ENCODE data around the gene HNF1B. TPM values are rescaled to one million over a fixed set of nuclear protein-coding genes. Genes with fewer than 3 reads are reported as not detected.
"Not testable (repeated sequence)": the region's sequence is repeated elsewhere in the genome, so short reads cannot be mapped to it uniquely, and the experiment has no call there.

The HNF1B gene
- total RNA-seq, 1 experiment from 2014 or later: 2.0 TPM

GRCh38 chr17:37786481-37786880 lies 41.6 kb upstream of the HNF1B start:
- Histone ChIP-seq H3K9ac (ENCODE audit: low read length) (no peak overlapping the region), H3K9me2 (replicated peaks; ENCODE audit: low read length) (no peaks in the 10 kb centered on the region), H3K79me2 (ENCODE audit: low read length) (no peaks in the 10 kb centered on the region), H3F3A (ENCODE audit: low read length, unreplicated experiment) (no peaks in the 10 kb centered on the region), H3K36me3 (ENCODE audit: low read depth, low read length) (no peaks in the 10 kb centered on the region), H2AFZ (ENCODE audit: low read length) (no peak overlapping the region), H3K4me2 (ENCODE audit: low read length) (no peak overlapping the region), H3K9me3 (ENCODE audit: low read length) (no peaks in the 10 kb centered on the region), H4K20me1 (ENCODE audit: low read length) (no peaks in the 10 kb centered on the region), H3K27ac (ENCODE audit: low read length) (no peak overlapping the region), H3K4me3 (ENCODE audit: low read length) (no peak overlapping the region), H3K4me1 (ENCODE audit: insufficient read depth, low read length) (no peaks in the 10 kb centered on the region), H3K27me3 (ENCODE audit: low read length) (0 out of 2 replicates have a peak, but pooled peaks cover under 1% of the 10 kb centered on the region)
- ATAC-seq (no peak), DNase-seq (no peak)
- ChIA-PET POLR2A (ENCODE audit: unreplicated experiment) (no interaction called here), CTCF (no interaction called here)
- intact Hi-C loops (cut with micrococcal nuclease): no loop called here
- no TSS peak for BruUV-seq (replicated peaks)
- no peak for TF ChIP-seq EZH2 (IDR thresholded peaks at IDR 0.05; ENCODE audit: low read length, unreplicated experiment)
- no peak for TF ChIP-seq CTCF (conservative IDR thresholded peaks at IDR 0.05; ENCODE audit: low read depth, low read length)
- TF ChIP-seq EZH2phosphoT487 (IDR thresholded peaks at IDR 0.05; ENCODE audit: borderline replicate concordance, low read length): no peak

- H4K20me1 ChIP-seq (ENCODE audit: low read length); H3K9me2 ChIP-seq (replicated peaks; ENCODE audit: low read length); ATAC-seq: not testable (repeated sequence)
Measured at GRCh38 chr17:37782460-37782859, 37.6 kb upstream of the HNF1B start.

GRCh38 chr17:37781451-37781850 lies 36.6 kb upstream of the HNF1B start:
- Histone ChIP-seq H3K9me3 (ENCODE audit: low read length) (no peaks in the 10 kb centered on the region), H3K36me3 (ENCODE audit: low read depth, low read length) (no peaks in the 10 kb centered on the region), H3K4me1 (ENCODE audit: insufficient read depth, low read length) (no peaks in the 10 kb centered on the region), H3K9ac (ENCODE audit: low read length) (no peak overlapping the region), H3K79me2 (ENCODE audit: low read length) (no peaks in the 10 kb centered on the region), H3K27me3 (ENCODE audit: low read length) (no peaks in the 10 kb centered on the region), H3K4me2 (ENCODE audit: low read length) (no peak overlapping the region), H3K27ac (ENCODE audit: low read length) (no peak overlapping the region), H2AFZ (ENCODE audit: low read length) (no peak overlapping the region), H4K20me1 (ENCODE audit: low read length) (no peaks in the 10 kb centered on the region), H3K4me3 (ENCODE audit: low read length) (no peak overlapping the region), H3K9me2 (replicated peaks; ENCODE audit: low read length) (no peaks in the 10 kb centered on the region), H3F3A (ENCODE audit: low read length, unreplicated experiment) (no peaks in the 10 kb centered on the region)
- no TSS peak for BruUV-seq (replicated peaks)
- DNase-seq (no peak), ATAC-seq (no peak)
- intact Hi-C loops (cut with micrococcal nuclease): no loop called here
- ChIA-PET CTCF (no interaction called here), POLR2A (ENCODE audit: unreplicated experiment) (no interaction called here)
- TF ChIP-seq EZH2 (IDR thresholded peaks at IDR 0.05; ENCODE audit: low read length, unreplicated experiment): no peak
- no peak for TF ChIP-seq CTCF (conservative IDR thresholded peaks at IDR 0.05; ENCODE audit: low read depth, low read length)
- no peak for TF ChIP-seq EZH2phosphoT487 (IDR thresholded peaks at IDR 0.05; ENCODE audit: borderline replicate concordance, low read length)

More at GRCh38 chr17:37782460-37782859, 37.6 kb upstream of the HNF1B start:
- POLR2A ChIA-PET (ENCODE audit: unreplicated experiment); CTCF ChIA-PET; H3K9ac ChIP-seq (ENCODE audit: low read length); H3K36me3 ChIP-seq (ENCODE audit: low read depth, low read length); H3K4me3 ChIP-seq (ENCODE audit: low read length); intact Hi-C loops (cut with micrococcal nuclease); BruUV-seq (replicated peaks); H3K27ac ChIP-seq (ENCODE audit: low read length); H3K79me2 ChIP-seq (ENCODE audit: low read length); H3K9me3 ChIP-seq (ENCODE audit: low read length); H3K4me2 ChIP-seq (ENCODE audit: low read length); H3K27me3 ChIP-seq (ENCODE audit: low read length); DNase-seq; H2AFZ ChIP-seq (ENCODE audit: low read length); H3K4me1 ChIP-seq (ENCODE audit: insufficient read depth, low read length); H3F3A ChIP-seq (ENCODE audit: low read length, unreplicated experiment): not testable (repeated sequence)

All from PC-3 (cell line).